NCI-H2171 (cell line): ENCODE data around the gene AEBP1.

Experiments
- DNase-seq: peaks from one replicate; lab custom pipeline; 2025; lab: John Stamatoyannopoulos, UW

AEBP1 gene

DNA sequence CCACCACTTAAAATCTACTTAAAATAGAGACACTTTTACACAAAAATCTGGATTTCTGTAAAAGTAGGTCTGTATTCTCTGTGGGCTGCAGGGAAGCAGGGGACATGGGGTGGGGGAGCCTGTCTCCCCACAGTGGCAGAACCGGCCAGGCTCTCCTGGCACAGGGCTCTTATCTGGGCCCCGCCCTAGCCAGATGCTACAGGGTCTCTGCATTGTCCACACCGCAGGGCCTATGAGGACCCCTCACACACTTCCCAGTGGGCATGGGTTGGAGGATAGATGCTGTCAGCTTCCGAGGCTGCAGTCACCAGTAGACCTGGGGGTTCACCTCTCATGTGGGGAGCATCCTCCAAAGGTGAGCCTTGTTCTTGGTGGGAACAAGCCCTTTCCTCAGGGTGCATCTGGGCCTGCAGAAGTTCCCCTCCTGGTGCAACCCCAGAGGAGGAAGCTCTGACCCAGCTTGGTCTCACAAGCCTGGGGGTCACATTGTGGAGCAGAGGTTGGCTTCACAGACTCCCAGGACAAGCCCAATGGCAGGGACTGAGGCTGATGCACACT is 52.4 kb downstream of the AEBP1 start:
- no peak for DNase-seq

DNA sequence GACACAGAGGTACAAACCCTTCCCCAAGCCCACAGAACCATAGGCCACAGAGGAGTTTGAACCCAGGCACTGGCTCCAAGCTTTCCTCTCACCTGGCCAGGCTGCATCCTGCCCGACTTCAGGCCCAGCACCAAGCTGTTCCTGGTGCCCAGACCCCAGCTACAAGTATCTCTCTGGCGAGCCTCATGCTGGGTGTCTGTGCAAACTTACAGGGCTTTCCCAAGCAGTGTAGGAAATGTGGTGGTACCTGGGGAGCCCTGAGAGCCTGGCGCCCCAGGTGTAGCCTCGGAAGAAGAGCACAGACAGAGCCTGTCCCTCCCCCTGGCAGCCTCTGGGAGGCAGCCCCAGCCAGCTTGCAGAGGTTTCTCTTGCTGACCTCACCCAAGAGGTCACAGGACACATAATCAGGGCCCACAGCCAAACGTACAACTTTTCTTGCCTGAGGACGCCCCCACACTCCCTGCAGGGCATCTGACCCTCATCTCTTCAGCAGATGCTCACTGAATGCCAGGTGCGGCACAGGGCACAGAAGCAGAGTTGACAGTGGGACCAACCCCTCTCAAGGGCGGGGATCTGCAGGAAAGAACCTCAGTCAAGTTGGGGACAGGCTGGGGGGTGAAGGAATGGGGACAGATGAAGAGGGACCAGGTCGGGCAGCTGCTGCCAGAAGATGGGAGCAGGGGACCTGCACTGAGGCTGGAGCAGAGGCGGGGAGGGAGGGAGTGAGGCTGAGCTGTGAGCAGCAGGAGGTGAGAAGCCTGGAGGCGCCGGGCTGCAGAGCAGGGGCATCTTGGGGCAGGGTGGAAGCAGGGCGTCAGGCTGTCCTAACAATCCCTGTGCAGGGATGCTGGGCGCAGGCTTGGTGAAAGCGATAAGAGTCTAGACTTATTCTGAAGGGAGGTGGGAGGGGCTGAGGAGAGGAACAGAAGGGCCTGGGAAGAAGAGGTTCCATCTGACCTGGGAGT is 53.3 kb downstream of the AEBP1 start:
- DNase-seq, result no peak

DNA sequence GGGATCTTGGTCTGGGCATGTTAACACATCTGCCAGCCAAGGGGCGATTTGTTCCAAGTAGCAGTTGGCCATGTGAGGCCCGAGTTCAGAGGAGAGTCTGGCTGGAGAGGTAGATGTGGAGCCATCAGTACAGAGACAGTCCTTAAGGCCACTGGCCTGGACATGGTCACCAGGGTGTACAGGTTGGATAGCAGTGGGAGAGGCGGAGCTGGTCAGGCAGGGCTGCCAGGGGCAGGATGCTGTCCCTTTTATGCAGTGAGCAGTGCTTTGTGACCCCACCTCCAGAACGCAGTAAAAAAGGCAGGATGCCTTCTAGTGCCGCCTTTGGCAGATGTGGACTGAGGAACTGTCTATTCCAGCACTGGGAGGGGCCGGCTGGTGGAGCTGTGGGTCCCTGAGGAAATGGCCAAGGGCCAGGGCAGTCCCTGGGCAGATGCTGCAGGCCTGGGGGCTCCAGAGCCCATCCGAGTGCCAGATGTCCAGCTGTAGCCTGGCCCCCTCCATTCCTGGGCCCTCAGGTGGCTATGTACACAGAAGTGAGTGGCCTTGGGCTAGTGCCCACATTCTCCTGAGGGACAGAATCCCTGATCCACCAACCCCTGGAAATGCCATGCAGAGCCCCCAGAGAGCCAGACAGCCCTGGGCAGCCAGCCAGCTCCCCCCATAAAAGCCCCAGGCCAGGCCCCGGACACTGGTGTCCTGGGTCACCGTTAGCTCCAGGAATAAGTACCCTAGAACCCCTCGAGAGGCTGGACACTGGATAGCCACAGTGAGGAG is 54.1 kb downstream of the AEBP1 start:
- no peak for DNase-seq

DNA sequence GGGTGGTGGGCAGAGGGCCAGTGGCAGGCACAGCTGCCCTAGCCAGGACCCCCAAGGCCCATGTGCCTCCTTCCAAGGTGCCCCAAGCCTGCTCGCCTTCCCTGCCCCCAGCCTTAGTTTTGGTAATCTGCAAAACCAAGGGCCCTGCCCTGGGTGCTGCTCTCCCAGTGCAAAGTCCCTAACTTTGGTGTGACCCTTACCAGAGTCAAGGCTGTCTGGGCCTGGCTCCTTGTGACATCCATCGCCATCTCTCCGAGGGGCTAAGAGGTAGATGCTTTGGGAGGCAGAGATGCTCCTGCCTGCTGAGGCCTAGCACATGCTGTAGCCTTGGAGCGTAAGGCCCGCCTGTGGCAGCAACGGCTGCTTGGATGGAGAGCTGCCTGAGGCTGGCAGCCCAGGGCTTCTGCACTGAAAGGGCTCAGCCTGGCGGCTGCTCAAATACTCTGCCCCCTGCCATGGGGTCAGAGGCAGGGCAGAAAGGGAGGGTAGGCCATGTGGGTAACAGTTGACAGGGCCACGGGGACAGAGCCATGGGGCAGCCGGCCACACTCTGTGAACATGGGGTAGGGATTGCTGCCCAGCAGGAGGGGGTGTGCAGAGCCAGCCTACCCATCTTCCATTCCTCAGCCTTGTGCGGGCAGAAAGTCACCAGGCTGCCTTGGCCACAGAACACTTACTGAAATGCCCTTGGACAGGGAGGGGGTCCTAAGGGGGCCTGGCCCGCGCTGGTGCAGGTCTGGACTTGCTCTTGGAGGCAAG is 54.9 kb downstream of the AEBP1 start:
- DNase-seq, result no peak

GRCh38 chr7:44159824-44160630 is 55.9 kb downstream of the AEBP1 start:
- no peak for DNase-seq

GRCh38 chr7:44161371-44161770 is 57.2 kb downstream of the AEBP1 start:
- DNase-seq, result no peak

GRCh38 chr7:44162179-44162578 is 58.0 kb downstream of the AEBP1 start:
- DNase-seq, result no peak

- DNase-seq, result no peak
Measured at GRCh38 chr7:44162785-44163395, 58.7 kb downstream of the AEBP1 start.

DNA sequence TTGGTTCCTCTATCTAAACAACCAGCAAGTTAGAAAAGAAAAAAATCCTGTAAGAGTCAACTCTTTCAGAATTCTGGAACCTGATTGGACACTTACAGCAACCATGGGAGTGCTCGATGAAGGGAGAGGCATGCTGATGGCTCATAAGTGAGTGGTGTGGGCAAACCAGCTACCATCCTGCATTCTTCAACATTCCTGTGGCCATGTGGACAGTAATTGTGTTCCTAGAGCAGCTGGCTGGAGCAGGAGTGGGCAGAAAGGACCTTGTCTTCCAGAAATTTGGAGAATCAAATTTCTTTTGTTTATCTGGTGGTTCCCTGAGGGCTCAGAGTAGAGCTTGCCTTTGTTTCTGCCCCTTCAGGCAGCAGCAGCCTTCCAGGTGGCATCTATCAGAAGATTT is 59.4 kb downstream of the AEBP1 start:
- DNase-seq, result no peak
